ENCODE data around the gene CCNYL1.
"Not testable (repeated sequence)": the region's sequence is repeated elsewhere in the genome, so short reads cannot be mapped to it uniquely, and the experiment has no call there.

CCNYL1 gene

DNA sequence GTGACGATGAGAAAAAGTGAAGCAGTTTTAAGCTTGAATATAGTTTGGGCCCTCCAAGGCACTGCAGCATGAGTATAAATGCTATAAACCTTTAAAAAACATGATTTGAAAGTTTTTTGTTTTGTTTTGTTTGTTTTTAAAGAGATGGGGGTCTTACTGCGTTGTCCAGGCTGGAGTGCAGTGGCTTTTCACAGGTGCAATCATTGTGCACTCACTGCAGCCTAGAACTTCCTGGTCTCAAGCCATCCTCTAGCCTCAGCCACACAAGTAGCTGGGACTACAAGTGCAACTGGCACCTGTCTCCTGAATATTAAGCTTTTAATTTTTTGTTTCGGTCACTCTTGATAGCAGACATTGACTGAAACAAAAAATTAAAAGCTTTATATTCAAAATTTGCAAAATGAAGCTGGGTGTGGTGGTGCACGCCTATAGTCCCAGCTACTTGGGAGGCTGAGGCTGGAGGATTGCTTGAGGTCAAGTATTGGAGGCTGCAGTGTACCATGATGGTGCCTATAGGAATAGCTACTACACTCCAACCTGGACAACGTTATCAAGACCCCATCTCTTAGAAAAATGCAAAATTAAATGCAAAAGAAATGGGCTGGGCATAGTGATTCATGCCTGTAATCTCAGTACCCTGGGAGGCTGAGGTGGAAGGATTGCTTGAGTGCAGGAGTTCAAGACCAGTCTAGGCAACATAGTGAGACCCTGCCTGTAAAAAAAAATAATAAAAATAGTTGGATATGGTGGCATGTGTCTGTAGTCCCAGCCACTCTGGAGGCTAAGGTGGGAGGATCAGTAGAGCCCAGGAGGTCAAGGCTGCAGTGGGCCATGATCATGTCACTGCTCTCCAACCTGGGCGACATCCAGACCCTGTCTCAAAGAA is 43.3 kb downstream of the CCNYL1 start:
- Mint-ChIP-seq H3K27me3 (ENCODE audit: low read depth) (no peaks in the 10 kb centered on the region), H3K36me3 (ENCODE audit: low read depth) (no peaks in the 10 kb centered on the region), H3K9me3 (no peaks in the 10 kb centered on the region), H3K27ac (no peak overlapping the region), H3K4me1 (no peaks in the 10 kb centered on the region), H3K4me3 (no peak overlapping the region)
- TF ChIP-seq, protein P1, sequence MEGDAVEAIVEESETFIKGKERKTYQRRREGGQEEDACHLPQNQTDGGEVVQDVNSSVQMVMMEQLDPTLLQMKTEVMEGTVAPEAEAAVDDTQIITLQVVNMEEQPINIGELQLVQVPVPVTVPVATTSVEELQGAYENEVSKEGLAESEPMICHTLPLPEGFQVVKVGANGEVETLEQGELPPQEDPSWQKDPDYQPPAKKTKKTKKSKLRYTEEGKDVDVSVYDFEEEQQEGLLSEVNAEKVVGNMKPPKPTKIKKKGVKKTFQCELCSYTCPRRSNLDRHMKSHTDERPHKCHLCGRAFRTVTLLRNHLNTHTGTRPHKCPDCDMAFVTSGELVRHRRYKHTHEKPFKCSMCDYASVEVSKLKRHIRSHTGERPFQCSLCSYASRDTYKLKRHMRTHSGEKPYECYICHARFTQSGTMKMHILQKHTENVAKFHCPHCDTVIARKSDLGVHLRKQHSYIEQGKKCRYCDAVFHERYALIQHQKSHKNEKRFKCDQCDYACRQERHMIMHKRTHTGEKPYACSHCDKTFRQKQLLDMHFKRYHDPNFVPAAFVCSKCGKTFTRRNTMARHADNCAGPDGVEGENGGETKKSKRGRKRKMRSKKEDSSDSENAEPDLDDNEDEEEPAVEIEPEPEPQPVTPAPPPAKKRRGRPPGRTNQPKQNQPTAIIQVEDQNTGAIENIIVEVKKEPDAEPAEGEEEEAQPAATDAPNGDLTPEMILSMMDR (IDR thresholded peaks at IDR 0.05; ENCODE audit: unreplicated experiment in 3 of 3), result no peak

DNA sequence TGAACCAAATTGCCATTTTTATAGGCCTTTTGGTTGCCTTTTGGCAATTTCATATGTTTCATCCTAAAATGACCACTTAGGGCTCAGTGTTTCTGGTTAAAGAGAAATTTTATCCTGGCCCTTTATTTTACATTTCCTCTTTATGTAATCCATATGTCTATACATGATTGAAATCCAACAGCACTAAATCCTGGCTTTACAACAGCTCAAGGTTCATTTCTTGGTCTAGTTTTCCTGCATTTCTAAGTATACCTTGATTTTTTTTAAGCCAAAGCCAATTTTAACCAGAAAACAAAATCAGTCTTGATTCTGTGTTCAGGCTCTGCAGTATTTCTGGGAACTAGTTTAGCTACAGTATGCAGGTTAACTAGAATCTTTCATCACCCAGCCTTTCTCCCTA is 46.6 kb downstream of the CCNYL1 start:
- H3K27me3 Mint-ChIP-seq (ENCODE audit: low read depth), result peaks cover 22% of the 10 kb centered on the region
- TF ChIP-seq, protein P1 (IDR thresholded peaks at IDR 0.05; ENCODE audit: unreplicated experiment in 3 of 3), result no peak
- no peaks in the 10 kb centered on the region for H3K4me1 Mint-ChIP-seq
- no peaks in the 10 kb centered on the region for H3K9me3 Mint-ChIP-seq
- no peaks in the 10 kb centered on the region for H3K36me3 Mint-ChIP-seq (ENCODE audit: low read depth)
- no peak overlapping the region for H3K27ac Mint-ChIP-seq
- no peak overlapping the region for H3K4me3 Mint-ChIP-seq

DNA sequence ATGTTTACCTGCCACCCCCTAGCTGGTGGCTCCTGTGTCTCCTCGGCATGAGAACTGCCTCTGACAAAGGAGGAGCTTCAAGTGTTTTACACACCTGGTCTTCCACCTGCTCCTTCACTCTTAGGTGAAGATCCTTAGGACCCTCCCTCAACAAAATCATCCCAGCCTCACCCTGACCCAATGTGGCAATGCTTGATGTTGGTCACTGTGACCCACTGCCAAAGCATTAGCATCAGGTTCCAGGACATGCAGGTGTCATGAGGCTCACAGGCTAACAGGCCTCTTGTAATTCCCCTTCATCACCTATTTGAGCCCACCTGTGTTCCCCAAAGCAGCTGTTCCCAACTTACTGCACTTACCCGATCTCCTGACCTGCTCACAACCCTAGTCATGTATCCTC is 48.5 kb downstream of the CCNYL1 start:
- no peak overlapping the region for H3K27ac Mint-ChIP-seq
- H3K27me3 Mint-ChIP-seq (ENCODE audit: low read depth), result peaks cover 41% of the 10 kb centered on the region
- no peaks in the 10 kb centered on the region for H3K4me1 Mint-ChIP-seq
- H3K9me3 Mint-ChIP-seq, result no peaks in the 10 kb centered on the region
- H3K4me3 Mint-ChIP-seq, result no peak overlapping the region
- TF ChIP-seq, protein P1 (IDR thresholded peaks at IDR 0.05; ENCODE audit: unreplicated experiment in 3 of 3), result no peak
- no peaks in the 10 kb centered on the region for H3K36me3 Mint-ChIP-seq (ENCODE audit: low read depth)

DNA sequence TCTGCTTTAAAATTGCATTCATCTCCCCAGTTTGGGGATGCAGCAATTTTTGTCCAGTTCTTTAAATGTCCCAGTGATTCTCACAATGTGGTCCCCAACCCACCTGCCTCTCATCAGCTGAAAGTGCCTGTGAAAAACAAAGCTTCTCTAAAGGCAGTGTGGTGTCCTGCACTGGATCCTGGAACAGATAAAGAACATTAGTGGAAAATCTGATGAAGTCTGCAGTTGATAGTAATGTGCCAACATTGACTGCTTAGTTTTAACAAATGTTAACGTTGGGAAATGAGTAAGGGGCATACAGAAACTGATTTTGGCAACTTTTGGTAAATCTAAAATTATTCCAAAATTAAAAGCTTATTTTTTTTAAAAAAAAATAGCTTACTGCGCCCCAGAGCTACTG is 49.0 kb downstream of the CCNYL1 start:
- H3K27ac Mint-ChIP-seq, result no peak overlapping the region
- H3K27me3 Mint-ChIP-seq (ENCODE audit: low read depth), result peaks cover 46% of the 10 kb centered on the region
- no peaks in the 10 kb centered on the region for H3K9me3 Mint-ChIP-seq
- TF ChIP-seq, protein P1 (IDR thresholded peaks at IDR 0.05; ENCODE audit: unreplicated experiment in 3 of 3), result no peak
- H3K4me1 Mint-ChIP-seq, result no peaks in the 10 kb centered on the region
- H3K36me3 Mint-ChIP-seq (ENCODE audit: low read depth), result no peaks in the 10 kb centered on the region
- no peak overlapping the region for H3K4me3 Mint-ChIP-seq

- not testable (repeated sequence) for H3K4me1 Mint-ChIP-seq; H3K36me3 Mint-ChIP-seq (ENCODE audit: low read depth); H3K27ac Mint-ChIP-seq; H3K4me3 Mint-ChIP-seq; H3K9me3 Mint-ChIP-seq
- peaks cover 55% of the 10 kb centered on the region for H3K27me3 Mint-ChIP-seq (ENCODE audit: low read depth)
These were observed 50.0 kb downstream of the CCNYL1 start for GRCh38 chr2:207761426-207761825.

DNA sequence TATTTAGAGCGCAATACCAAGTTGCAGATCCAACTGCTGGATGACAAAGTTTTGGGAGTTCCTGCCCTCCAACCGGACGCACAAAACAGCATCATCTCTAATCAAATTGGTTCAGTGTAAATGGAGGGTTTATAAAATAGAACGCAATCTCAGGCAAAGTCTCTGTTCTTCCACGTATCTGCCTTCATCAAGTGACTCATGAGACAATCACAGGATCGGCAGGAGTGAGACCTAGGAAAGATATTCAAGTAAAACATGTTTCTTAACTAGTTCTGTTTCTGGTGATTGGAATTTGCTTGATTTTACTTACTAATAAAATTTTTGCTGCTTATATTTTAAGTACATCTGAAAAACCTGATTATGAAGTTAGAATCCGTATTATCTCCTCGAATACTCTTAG is 50.7 kb downstream of the CCNYL1 start:
- peaks cover 61% of the 10 kb centered on the region for H3K27me3 Mint-ChIP-seq (ENCODE audit: low read depth)
- H3K27ac Mint-ChIP-seq, result no peak overlapping the region
- TF ChIP-seq, protein P1 (IDR thresholded peaks at IDR 0.05; ENCODE audit: unreplicated experiment in 3 of 3), result no peak
- peaks cover 1% of the 10 kb centered on the region for H3K36me3 Mint-ChIP-seq (ENCODE audit: low read depth)
- H3K4me1 Mint-ChIP-seq, result peaks cover 9% of the 10 kb centered on the region
- no peak overlapping the region for H3K4me3 Mint-ChIP-seq
- H3K9me3 Mint-ChIP-seq, result no peaks in the 10 kb centered on the region
